NB4 (cell line): Measurements from ENCODE around the gene SEC61A1.

ENCODE experiments used
- DNase-seq: peaks from one replicate; pipeline ENCODE4 v3.0.0; 2010; ENCODE audit warnings: low read depth
- H3K4me3 ChIP-seq: one replicate; pipeline ENCODE4 v1.5.1; 2011; ENCODE audit warnings: mild to moderate bottlenecking, low read depth, low read length, moderate library complexity
- CTCF ChIP-seq: IDR thresholded peaks from one replicate; pipeline ENCODE4 v1.5.1; 2012; ENCODE audit warnings: low read depth, low read length
- MAX ChIP-seq: IDR thresholded peaks from 2 replicates; pipeline ENCODE4 v1.6.1; 2011; ENCODE audit warnings: low read depth, low read length
- MYC ChIP-seq: IDR thresholded peaks from 2 replicates; pipeline ENCODE4 v1.6.1; 2011; ENCODE audit warnings: low read depth, low read length
- POLR2A ChIP-seq: IDR thresholded peaks from 2 replicates; pipeline ENCODE4 v1.6.1; 2011; ENCODE audit warnings: mild to moderate bottlenecking; ENCODE audit not compliant: insufficient read length; ENCODE audit errors: extremely low read depth

Gene SEC61A1

GRCh38 chr3:128089135-128089534, 36.9 kb downstream of the SEC61A1 start:
- H3K4me3 ChIP-seq = no peak overlapping the region

GRCh38 chr3:128091586-128091985, 39.3 kb downstream of the SEC61A1 start:
- TF ChIP-seq MYC (no peak), POLR2A (no peak), MAX (no peak), CTCF (no peak)
- no peak overlapping the region for H3K4me3 ChIP-seq
- DNase-seq = no peak

More at GRCh38 chr3:128089135-128089534, 36.9 kb downstream of the SEC61A1 start:
- DNase-seq = no peak
- no peak for TF ChIP-seq MYC
- no peak for TF ChIP-seq POLR2A
- TF ChIP-seq MAX = no peak
- no peak for TF ChIP-seq CTCF

- no peak overlapping the region for H3K4me3 ChIP-seq
- TF ChIP-seq CTCF (no peak), MAX (no peak), POLR2A (no peak), MYC (no peak)
- DNase-seq = no peak
Measured at GRCh38 chr3:128094295-128095151, 42.3 kb downstream of the SEC61A1 start.

- TF ChIP-seq MYC (no peak), CTCF (peak; percentile 72), POLR2A (no peak), MAX (no peak)
- peak; percentile 74 for DNase-seq
- no peak overlapping the region for H3K4me3 ChIP-seq
Measured at GRCh38 chr3:128095222-128095703, 43.0 kb downstream of the SEC61A1 start.

GRCh38 chr3:128098234-128098633, 46.0 kb downstream of the SEC61A1 start:
- no peak overlapping the region for H3K4me3 ChIP-seq
- DNase-seq = no peak
- TF ChIP-seq POLR2A = no peak
- no peak for TF ChIP-seq MYC
- no peak for TF ChIP-seq CTCF
- TF ChIP-seq MAX = no peak
